ENCODE data around the gene COL4A1.

Gene COL4A1

DNA sequence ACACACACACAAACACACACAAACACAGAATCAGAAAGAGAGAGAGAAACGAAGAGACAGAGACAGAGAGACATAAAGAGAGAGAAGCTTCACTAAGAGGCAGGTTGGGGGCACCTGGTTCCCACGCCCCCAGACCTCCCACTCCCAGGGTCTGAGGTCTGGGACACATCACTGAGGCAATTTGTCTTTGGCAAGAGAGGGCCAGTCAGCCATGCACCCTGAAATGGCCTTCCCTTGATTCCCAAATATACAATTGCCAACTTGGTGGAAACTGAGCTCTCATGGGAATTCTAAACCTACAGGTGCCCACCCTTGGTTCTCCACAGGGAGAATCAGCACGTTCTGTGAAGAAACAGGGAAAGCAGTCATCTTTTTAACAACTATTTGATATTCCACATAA lies 79.5 kb downstream of the COL4A1 start:
- no peak for DNase-seq (ENCODE audit: low read depth in 2 of 3, low spot score in 1 of 3)

DNA sequence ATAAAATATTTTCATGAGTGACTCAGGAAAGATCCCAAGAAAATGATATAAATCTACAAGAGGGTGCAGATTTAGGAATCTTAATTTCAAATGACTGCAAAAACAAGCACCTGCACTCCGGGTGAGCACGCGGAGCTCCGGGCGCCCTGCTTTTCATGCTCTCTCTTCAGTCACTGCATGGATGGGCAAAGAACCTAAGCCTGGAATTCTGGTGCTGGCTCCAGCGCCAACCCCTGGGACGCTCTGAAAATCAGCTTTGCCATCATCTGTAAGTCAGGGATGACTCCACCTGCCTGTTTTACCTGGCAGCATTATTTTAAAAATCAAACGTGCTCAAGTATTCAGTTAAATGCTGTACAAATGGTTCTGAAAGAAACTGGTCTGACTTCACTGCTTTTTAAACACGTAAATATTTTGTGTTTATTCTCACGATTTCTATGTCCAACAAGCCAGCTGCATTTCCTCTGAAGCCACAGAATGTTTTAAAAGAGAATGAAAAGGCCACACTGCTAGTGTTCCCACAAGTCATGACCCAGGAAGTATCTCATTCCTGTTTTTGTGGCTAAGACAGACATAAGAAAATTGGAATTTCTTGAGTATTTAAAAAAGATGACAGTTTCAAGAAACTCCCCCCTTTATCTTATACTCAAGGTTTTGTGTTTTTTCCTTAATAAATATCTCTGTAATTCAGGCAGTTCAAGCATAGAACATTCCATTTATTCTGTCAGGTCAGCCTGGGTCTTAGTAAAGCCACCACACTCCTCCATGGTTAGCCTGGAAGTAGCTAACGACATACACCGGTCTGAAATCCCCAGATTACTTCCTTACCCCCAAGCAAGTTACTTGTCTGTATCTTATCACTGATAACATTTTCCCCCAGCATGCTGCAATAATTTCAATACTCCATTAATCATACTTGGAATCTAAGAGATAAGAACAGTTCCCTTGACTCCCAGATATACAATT lies 81.1 kb downstream of the COL4A1 start:
- DNase-seq (ENCODE audit: low read depth in 2 of 3, low spot score in 1 of 3) = no peak

- no peak for DNase-seq (ENCODE audit: low read depth in 2 of 3, low spot score in 1 of 3)
Measured at GRCh38 chr13:110225003-110225402, 82.0 kb downstream of the COL4A1 start.

GRCh38 chr13:110224519-110224918 lies 82.4 kb downstream of the COL4A1 start:
- no peak for DNase-seq (ENCODE audit: low read depth in 2 of 3, low spot score in 1 of 3)

GRCh38 chr13:110221406-110222117 lies 85.4 kb downstream of the COL4A1 start:
- no peak for DNase-seq (ENCODE audit: low read depth in 2 of 3, low spot score in 1 of 3)

GRCh38 chr13:110220471-110220870 lies 86.5 kb downstream of the COL4A1 start:
- no peak for DNase-seq (ENCODE audit: low read depth in 2 of 3, low spot score in 1 of 3)

GRCh38 chr13:110218581-110219201 lies 88.3 kb downstream of the COL4A1 start:
- DNase-seq (ENCODE audit: low read depth in 2 of 3, low spot score in 1 of 3) = no peak

GRCh38 chr13:110217811-110218210 lies 89.1 kb downstream of the COL4A1 start:
- DNase-seq (ENCODE audit: low read depth in 2 of 3, low spot score in 1 of 3) = no peak

DNA sequence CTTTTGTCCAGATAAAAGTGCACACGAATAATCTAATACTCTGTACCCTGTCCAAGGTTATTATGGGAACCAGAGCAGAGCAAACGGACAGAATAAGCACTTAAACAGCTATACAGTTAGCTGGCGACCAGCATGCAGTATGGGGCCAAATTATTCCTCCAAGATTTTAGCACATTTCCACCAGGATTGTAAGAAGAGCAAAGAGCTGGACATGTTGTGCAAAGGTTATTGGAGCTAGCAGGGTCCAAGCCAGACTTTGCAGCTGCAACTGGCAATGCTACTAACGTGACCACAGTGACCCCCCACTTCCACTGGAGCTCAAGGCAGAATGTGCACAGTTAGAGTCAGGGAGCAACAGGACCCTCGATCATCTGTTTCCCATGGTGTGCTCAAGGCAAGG lies 89.9 kb downstream of the COL4A1 start:
- no peak for DNase-seq (ENCODE audit: low read depth in 2 of 3, low spot score in 1 of 3)

DNA sequence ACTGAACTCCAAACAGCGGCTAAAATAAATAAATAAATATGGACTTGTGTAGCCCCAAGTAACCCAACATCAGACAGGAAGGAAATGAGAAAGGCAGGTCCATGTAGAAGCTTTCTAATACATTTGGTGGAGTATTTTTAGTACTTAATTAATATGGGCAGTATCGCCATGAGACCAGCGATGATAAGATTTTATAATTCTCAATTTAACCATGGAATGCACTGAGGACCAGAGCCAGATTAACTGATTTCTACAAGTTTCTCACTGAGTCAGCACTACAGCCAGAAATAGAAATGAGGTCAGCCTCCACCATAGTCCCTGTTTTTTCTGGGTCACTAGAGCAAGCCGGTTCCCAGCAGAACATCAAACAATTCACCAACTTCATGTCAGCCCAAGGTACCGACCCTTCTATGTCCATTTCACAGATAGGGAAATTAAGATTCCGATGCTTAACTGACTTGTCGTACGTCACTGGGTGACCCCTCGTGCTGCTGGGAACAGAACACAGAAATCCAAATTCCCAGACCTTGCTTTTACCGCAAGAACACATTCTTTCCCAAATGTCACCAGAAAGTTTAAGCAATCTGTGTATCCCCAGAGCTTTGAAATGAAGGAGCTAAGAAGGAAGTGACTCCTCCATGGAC lies 90.4 kb downstream of the COL4A1 start:
- no peak for DNase-seq (ENCODE audit: low read depth in 2 of 3, low spot score in 1 of 3)

- no peak for DNase-seq (ENCODE audit: low read depth in 2 of 3, low spot score in 1 of 3)
Measured at GRCh38 chr13:110216006-110216397, 91.0 kb downstream of the COL4A1 start.

GRCh38 chr13:110215606-110216005 lies 91.4 kb downstream of the COL4A1 start:
- DNase-seq (ENCODE audit: low read depth in 2 of 3, low spot score in 1 of 3) = no peak

GRCh38 chr13:110214637-110215036 lies 92.3 kb downstream of the COL4A1 start:
- DNase-seq (ENCODE audit: low read depth in 2 of 3, low spot score in 1 of 3) = no peak

DNA sequence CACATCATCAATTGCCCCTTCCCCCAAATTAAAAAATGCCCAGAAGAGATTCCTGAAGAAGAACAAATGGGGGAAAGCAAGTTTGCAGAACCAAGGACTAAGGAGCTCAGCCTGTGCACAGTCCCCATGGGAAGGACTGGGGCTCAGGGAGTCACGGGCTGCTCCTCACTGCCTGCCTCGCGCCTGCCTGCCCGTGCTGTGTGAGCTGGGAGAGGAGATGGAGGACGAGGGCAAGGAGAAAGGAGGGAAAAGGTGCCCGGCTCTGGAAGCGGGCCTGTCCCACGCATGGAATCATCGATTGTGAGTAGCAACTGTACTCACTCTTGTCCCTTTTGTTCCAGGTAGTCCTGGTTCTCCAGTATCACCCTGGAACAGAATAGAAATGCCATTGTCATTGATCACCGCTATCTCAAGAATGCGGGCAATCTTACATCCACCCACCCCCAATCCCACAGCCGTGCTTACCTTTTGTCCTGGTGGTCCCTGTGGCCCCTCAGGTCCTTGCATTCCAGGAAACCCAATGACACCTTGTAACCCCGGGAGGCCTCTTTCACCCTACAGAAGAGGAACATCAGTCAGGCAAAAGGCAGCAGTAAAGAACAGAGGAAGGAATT lies 93.4 kb downstream of the COL4A1 start:
- no peak for DNase-seq (ENCODE audit: low read depth in 2 of 3, low spot score in 1 of 3)

DNA sequence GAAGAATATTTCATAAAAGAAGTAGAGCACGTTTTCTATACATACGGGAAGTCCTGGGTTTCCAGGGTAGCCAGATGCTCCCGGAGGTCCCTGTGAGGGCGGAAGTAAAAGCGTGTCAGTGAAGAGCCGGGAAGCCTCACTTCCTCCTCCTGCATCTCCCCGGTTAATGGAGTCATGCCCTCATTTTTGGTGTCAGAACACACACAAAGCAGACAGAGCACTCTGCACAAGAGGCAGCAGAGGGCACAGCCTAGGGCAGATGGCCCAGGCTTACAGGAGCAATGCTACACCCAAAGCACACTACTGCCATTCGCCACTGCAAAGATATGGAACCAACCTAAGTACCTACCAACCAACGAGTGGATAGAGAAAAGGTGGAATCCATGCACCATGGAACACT lies 94.4 kb downstream of the COL4A1 start:
- no peak for DNase-seq (ENCODE audit: low read depth in 2 of 3, low spot score in 1 of 3)

DNA sequence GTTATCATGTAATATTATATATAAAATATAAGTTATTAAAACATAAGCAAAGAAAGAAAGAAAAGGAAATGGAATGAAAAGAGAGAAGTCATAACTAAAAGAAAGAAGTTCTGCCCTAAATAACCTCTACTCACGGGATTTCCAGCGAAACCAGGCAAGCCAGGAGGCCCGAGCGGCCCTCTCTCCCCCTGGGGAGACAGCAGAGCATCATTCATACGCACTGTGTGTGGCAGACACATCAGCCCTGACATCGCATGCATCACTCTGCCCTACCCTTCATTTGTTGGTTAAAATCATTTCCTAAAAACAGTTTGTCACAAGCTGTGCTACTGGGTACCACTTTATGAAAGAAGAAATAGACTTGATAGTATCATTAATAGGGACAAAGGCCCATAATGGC lies 95.2 kb downstream of the COL4A1 start:
- DNase-seq (ENCODE audit: low read depth in 2 of 3, low spot score in 1 of 3) = no peak

- DNase-seq (ENCODE audit: low read depth in 2 of 3, low spot score in 1 of 3) = no peak
Measured at GRCh38 chr13:110211046-110211445, 95.9 kb downstream of the COL4A1 start.

DNA sequence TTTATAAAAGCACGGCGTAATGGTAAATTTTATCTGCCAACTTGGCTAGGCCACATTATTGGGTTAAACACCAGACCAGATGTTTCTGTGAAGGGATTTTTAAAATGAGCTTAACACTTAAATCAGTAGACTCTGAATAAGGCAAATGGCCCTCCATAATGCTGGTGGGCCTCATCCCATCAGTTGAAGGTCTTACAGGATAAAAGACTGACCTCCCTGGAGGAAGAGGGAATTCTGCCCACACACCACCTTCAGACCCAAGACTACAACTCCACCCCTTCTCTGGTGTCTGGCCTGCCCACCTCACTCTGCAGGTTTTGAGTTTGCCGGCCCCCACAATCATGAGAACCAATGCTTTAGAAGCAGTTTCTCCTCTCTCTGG lies 96.4 kb downstream of the COL4A1 start:
- no peak for DNase-seq (ENCODE audit: low read depth in 2 of 3, low spot score in 1 of 3)

DNA sequence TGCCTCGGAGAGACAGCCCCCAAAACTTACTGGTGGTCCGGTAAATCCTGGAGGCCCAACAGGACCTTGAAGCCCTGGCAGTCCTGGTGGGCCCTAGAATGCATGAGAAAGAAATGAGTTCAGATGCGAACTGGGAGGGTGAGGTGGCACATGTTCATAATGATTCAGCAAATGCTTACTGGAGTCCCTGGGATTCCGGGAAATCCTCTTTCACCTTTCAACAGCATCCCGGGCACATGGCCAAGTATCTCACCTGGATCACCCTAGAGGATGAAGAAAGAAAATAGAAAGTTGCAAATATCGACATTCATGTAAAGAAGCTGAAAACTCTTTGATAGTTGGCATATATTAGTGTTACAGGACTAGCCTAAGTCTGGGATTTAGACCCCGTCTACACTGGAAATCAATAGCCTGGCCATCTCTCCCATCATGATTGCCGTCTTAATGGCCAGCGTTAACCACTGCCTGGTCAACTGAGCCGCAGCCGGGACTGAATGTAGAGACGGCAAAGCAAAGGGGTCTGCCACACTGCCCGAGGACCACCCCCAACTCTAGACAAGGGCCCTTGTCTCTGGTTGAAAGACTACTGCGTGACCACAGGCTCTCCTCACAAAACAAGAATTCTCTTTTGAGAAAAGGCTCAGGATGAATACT lies 96.9 kb downstream of the COL4A1 start:
- DNase-seq (ENCODE audit: low read depth in 2 of 3, low spot score in 1 of 3) = no peak

DNA sequence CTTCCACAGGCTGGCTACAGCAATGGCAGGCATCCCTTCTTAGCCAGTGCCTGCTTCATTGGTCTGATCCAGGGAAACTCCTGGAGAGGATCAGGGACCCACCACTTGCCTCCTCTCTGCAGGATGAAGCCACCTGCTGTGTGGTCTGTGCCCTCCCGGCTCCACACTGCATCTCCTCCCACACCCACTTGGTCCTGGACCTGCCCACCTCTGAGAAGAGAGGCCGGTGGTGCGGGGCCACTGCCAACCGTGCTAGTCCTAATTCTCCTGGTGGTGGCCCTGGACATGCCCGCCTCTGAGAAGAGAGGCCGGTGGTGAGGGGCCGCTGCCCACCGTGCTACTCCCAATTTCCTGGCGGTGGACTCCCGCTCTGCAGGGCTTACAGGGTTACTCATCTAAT lies 98.8 kb downstream of the COL4A1 start:
- no peak for DNase-seq (ENCODE audit: low read depth in 2 of 3, low spot score in 1 of 3)

DNA sequence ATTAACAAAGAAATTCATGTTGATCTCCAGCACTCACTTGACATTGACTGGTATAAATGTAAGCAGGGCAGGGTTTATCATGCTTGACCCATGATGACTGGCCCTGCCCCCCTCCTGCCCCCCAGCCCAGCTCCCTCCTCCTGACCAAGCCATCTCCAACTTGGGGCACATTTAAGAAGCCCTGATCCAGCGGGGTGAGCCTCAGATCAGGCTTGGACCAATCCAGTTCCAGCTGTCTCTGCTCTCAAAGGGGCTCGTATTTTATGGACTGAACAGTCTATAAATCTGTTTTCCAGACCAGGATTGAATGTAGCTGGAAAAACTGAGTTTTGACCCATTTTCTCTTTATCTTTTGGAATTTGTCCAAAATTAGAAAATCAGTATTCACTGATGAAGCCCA lies 100.0 kb downstream of the COL4A1 start:
- no peak for DNase-seq (ENCODE audit: low read depth in 2 of 3, low spot score in 1 of 3)
